ENCODE results near the gene ARHGAP36.

- TF ChIP-seq CTCF (optimal IDR thresholded peaks at IDR 0.05 in 1 of 3, IDR thresholded peaks at IDR 0.05 in 1 of 3, conservative IDR thresholded peaks at IDR 0.05 in 1 of 3; ENCODE audit: extremely low read depth in 1 of 3, insufficient read depth in 2 of 3, low read length in 3 of 3) (no peak), EZH2 (IDR thresholded peaks at IDR 0.05; ENCODE audit: low read length) (no peak)
These were observed 32.8 kb upstream of the ARHGAP36 start for GRCh38 chrX:131025336-131025735.

Data from keratinocyte (primary cell).